GM19468 (cell line): Measurements from ENCODE around the gene PRODH2.

ENCODE experiments used
- ATAC-seq: cut with Tn5 transposase; IDR thresholded peaks from one replicate; pipeline ENCODE4 v1.9.1; 2021; ENCODE audit warnings: mild to moderate bottlenecking, moderate library complexity, moderate number of reproducible peaks; ENCODE audit not compliant: unreplicated experiment; ENCODE audit errors: extremely low read depth

PRODH2 gene

DNA sequence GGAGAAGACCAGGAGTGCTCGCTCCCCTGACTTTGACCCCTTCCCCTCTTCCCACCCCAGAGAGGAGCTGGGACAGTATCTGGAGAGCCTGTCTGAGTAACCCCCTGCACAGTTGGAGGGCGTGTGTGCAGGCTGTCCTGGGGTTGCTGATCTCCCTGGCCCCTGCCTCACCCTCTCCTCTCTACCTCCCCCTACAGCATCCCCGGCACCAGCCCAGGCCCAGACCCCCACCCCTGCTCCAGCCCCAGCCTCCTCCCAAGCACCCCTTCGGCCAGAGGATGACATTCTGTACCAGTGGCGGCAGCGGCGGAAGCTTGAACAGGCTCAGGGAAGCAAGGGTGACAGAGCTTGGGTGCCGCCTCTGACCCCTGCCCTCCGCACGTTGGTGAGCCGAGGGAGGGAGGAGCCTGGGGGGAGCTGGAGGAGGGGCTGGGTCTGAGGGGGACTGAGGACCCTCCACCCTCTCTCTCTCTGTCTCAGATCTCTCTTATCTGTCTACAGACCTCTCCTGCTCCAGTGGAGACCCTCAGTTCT is 46.0 kb downstream of the PRODH2 start:
- ATAC-seq: no peak

- ATAC-seq: no peak
Measured at GRCh38 chr19:35764432-35765315, 48.0 kb downstream of the PRODH2 start.

DNA sequence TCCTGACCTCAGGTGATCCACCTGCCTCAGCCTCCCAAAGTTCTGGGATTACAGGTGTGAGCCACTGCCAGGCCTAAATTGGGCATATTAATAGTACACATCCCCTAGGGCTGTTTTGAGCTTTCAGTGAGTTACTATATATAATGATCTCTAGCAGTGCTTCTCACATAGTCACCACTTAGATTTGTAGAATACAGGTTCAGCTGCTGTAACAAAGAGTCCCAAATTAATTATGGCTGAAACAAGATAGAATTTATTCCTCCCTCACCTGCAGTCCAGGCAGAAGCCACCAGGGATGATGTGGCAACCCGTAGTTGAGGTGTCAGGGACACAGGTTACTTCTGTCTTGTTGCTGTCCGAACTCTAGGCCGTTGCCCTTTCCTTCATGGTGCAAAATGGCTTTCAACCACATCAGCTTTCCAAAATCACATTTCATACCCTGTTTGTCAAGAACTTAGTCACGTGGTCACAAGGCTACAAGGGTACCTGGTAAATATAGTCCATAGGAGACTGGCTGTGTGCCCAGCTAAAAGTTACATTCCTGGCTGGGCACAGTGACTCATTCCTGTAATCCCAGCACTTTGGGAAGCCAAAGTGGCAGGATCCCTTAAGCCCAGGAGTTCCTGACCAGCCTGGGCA is 51.8 kb downstream of the PRODH2 start:
- no peak for ATAC-seq

DNA sequence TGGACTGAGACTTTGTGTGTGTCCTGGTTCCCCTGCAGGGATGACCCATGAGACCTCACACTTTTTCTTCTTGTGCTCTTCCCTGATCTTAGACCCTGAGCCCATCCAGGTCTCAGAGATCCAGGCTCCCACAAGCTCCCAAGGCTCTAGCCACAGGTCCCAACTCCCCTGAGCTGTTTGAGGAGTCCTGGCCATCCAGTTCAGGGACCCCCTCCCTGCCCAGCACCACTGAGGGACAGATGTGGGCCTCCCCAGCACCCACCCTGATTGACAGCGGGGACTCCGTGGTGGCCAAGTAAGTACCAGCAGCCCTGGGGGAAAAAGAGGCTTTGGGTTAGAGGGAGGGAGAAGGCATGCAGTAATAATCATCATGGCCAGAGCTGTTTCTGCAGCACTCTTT is 52.9 kb downstream of the PRODH2 start:
- no peak for ATAC-seq

DNA sequence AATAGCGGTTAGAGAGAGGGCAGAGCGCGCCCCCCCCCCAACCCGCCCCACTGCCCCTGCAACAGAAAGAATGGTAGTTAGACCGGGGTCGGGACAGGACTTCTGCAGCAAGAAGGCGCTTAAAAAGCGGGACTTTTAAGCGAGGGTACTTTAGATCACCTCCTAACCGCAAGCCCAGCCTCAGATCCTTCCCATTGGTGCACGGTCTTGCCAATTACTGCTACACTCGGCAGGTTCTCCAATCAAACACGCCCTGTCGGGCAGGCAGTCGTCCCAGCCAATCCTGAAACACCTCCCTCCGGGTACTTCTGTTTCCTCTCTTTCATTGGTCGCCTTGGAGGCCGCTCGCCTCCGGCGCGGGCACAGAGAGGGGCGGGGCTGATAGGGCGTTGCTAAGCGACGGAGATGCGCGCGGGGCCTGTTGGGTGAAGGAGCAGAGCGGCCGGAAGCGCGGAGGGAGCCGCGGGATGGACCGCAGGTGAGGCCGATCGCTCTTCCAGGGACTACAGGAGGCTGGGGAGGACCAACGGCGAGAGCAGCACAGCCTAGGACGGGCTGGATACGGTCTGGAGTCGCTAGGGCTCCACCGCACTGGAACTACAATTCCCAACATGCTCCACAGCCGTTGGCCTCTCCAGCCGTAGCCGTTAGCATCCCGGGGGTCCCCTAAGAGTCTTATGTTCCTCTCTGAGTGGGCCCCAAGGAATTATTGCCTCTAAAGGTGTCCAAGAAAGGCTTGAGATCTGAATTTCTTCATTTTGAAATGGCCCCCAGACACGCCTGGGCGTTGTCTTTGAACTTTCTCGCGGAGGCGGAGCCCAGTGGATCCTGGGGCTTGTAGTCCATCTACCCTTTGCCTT is 54.7 kb downstream of the PRODH2 start, which contains the start of gene PROSER3:
TSS of gene PROSER3 (plus strand) at position 428 of the 860 bp plus-strand sequence. CDS start at position 468, 40 bp downstream.
- ATAC-seq: peak; percentile 98

DNA sequence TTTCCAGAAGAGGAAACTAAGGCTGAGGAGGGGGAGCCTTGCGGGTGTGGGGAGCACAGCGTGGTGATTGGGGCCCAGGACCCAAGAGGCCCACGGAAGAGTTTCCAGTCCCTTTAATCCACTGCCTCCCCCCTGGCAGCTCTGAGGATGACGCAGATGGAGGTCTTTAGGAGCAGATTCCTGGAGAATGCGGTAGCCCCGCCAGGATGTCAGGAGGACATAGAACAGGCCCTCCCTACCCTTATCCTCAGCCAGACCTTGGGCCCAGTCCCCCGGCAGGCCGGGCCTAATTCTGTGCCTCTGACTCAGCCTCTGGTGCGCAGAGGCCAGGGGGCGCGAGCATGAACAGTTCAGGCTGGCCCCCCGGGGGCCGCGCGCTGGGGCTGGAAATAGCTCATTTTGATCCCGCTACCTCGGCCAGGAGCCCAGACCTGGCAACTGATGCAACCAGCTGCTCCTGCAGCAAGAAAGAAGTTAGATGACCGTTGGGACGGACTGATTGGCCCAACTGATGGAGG is 55.4 kb downstream of the PRODH2 start:
- ATAC-seq: no peak

GRCh38 chr19:35756377-35757230 is 56.0 kb downstream of the PRODH2 start, which contains the start of gene HSPB6:
HSPB6 (minus strand) TSS chr19:35757029; CDS start chr19:35757008, 21 bp downstream.
- no peak for ATAC-seq

GRCh38 chr19:35755550-35756376 is 56.9 kb downstream of the PRODH2 start:
- ATAC-seq: no peak

DNA sequence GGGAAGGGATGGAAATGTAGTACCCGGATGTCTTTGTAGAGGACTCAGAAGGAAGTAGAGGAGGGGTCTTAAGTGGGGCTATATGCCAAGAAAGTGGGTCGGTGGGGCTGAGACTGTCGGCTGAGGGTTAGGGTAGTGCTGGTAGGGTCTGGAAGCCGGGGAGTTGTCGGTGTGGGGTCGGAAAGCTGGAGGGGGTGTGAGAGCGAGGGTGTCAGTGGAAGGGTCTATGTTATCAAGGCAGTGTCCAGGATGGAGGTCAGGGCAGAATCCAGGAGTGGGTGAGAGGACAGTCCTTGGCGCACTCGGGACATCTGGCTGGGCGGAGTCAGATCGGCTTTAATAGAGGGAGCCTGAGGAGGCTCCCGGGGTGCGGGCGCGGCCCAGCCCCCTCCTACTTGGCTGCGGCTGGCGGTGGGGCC is 57.5 kb downstream of the PRODH2 start:
- ATAC-seq: no peak

DNA sequence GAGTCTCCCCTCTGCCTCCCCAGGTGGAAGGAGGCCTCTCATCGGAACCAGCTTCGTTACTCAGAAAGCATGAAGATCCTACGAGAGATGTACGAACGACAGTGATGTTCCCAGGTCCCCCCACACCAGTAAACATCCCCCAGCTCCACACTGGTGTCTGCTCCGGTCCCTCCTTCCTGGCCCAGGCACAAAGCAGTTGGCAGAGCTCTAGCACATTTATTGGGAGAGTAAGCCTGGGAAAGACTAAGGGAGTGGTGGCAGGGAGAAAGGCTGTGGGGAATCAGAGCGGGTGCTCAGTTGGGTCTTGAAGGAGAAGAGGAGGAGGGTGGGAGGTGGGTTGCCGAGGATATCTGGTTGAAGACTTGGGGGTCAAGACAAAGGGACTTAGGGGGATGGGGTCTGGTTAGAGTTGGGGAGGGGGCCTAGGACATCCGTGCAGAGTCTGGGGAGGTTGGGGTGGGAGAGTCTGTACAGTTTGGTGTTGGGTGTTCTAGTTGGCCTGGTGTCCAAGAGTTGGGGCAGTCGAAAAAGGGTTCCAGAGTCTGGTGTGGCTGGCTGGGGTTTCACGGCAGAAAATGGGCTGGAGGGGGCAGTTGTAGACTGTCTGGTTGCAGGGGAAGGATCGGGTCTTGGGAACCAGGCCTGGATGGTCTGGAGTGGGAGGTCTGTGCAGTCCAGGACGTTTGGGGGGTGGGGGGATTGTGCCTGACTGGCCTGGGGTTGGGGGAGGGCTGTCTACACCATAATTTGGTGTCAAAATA is 58.1 kb downstream of the PRODH2 start:
- ATAC-seq: no peak

GRCh38 chr19:35753634-35754369 is 58.8 kb downstream of the PRODH2 start:
- no peak for ATAC-seq

GRCh38 chr19:35752746-35753350 is 59.8 kb downstream of the PRODH2 start:
- ATAC-seq: no peak

GRCh38 chr19:35751839-35752745 is 60.6 kb downstream of the PRODH2 start:
- ATAC-seq: no peak

GRCh38 chr19:35750167-35750566 is 62.5 kb downstream of the PRODH2 start:
- ATAC-seq: no peak
